GM12878 (cell line): ENCODE data around the gene TLR5.

ENCODE experiments used
- FOXM1 ChIP-seq: IDR thresholded peaks from 2 replicates; pipeline ENCODE4 v1.6.1; 2012; ENCODE audit warnings: low read depth, mild to moderate bottlenecking, inconsistent platforms, low read length, moderate library complexity
- POLR2AphosphoS5 ChIP-seq: IDR thresholded peaks from 2 replicates; pipeline ENCODE4 v1.6.1; 2011; ENCODE audit warnings: mild to moderate bottlenecking, low read length, inconsistent platforms
- ZZZ3 ChIP-seq: IDR thresholded peaks from 2 replicates; pipeline ENCODE4 v1.6.1; 2011; ENCODE audit warnings: low read depth; ENCODE audit not compliant: control insufficient read depth, insufficient read length
- TF ChIP-seq, protein P1 (sequence below), 3 experiments: IDR thresholded peaks in 2 of 3; conservative IDR thresholded peaks in 1 of 3; 2 replicates each; pipeline ENCODE4 v1.5.1; 2011; ENCODE audit warnings: low read depth in 3 of 3, low read length in 3 of 3, mild to moderate bottlenecking in 3 of 3, control low read depth in 2 of 3, moderate library complexity in 2 of 3, inconsistent platforms in 1 of 3, mixed read lengths in 1 of 3; ENCODE audit not compliant: control insufficient read depth in 2 of 3, insufficient read depth in 1 of 3; ENCODE audit errors: extremely low read depth in 1 of 3

- no peak for TF ChIP-seq POLR2AphosphoS5
- no peak for TF ChIP-seq FOXM1
- TF ChIP-seq, protein P1, sequence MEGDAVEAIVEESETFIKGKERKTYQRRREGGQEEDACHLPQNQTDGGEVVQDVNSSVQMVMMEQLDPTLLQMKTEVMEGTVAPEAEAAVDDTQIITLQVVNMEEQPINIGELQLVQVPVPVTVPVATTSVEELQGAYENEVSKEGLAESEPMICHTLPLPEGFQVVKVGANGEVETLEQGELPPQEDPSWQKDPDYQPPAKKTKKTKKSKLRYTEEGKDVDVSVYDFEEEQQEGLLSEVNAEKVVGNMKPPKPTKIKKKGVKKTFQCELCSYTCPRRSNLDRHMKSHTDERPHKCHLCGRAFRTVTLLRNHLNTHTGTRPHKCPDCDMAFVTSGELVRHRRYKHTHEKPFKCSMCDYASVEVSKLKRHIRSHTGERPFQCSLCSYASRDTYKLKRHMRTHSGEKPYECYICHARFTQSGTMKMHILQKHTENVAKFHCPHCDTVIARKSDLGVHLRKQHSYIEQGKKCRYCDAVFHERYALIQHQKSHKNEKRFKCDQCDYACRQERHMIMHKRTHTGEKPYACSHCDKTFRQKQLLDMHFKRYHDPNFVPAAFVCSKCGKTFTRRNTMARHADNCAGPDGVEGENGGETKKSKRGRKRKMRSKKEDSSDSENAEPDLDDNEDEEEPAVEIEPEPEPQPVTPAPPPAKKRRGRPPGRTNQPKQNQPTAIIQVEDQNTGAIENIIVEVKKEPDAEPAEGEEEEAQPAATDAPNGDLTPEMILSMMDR (IDR thresholded peaks at IDR 0.05 in 2 of 3, conservative IDR thresholded peaks at IDR 0.05 in 1 of 3; ENCODE audit: control insufficient read depth in 2 of 3, extremely low read depth in 1 of 3, insufficient read depth in 1 of 3, low read depth in 3 of 3, low read length in 3 of 3), result no peak
- no peak for TF ChIP-seq ZZZ3
These were observed 12.1 kb upstream of the TLR5 start for GRCh38 chr1:223155153-223155552.
